Measurements from ENCODE around the gene INSIG2. TPM values are rescaled to one million over a fixed set of nuclear protein-coding genes. Genes with fewer than 3 reads are reported as not detected.

INSIG2 gene
- polyA plus RNA-seq, 1 donor (not counting 4 experiments of a cell fraction or from before 2014, with no cell fraction given) = 28.6 TPM

DNA sequence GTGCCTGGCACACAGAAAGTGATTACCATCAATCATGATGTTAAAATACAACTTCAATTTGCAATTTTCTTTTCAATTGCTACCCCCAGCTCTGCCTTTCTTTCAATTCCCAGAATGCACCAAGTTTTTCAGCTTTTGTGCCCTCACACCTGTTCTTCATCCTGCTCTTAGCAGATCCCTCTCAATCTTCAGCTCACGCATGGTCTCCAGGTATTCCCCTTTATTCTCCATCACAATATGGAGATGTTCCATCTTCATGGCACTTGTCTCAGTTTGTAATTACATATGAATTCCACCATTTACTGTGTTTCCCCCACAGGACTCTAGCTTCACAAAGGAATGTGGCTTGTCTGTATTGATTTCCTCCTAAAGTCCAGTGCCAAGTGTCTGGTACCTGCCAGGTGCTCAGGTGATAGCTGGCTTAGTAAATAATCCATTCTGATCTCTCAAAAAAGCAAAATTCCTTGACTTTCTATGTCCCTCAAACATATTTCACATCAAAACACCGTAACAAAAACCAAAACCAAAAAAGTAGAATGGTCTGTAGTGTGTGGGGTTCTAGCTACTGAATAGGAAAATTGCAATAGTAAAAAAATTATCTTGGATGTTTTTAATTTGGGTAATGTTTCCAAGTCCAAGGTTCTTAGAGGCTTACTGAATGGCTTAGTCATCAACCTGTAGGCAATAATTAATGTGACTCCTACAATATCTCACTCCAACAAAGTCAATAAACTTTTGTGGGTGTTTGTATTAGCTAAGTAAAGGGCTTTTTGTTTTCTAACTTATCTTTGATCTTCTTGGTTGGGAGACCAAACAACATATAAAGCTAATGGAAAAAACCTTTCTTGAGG lies 2.9 kb upstream of the INSIG2 start:
- Histone ChIP-seq H3K36me3 (ENCODE audit: control insufficient read depth in 2 of 2, extremely low read depth in 1 of 2, insufficient read depth in 2 of 2, low read length in 2 of 2) (no peaks in the 10 kb centered on the region), H3K79me2 (ENCODE audit: control insufficient read depth, insufficient read depth, low read length) (peaks cover 21% of the 10 kb centered on the region), H3K27ac (ENCODE audit: control insufficient read depth, insufficient read depth, low read length) (no peak overlapping the region), H3K4me2 (ENCODE audit: control insufficient read depth, extremely low read depth, insufficient read depth, low read depth, low read length) (no peak overlapping the region), H2AFZ (ENCODE audit: control insufficient read depth, low read length) (no peak overlapping the region), H3K4me1 (ENCODE audit: control insufficient read depth, extremely low read depth, insufficient read depth, low read length) (peaks cover 9% of the 10 kb centered on the region), H3K27me3 (ENCODE audit: control insufficient read depth, extremely low read depth, insufficient read depth, low read length) (no peaks in the 10 kb centered on the region), H4K20me1 (ENCODE audit: control insufficient read depth, extremely low read depth, insufficient read depth, low read length) (no peaks in the 10 kb centered on the region), H3K4me3 (ENCODE audit: control insufficient read depth in 2 of 3, extremely low read depth in 1 of 3, insufficient read depth in 2 of 3, low read depth in 1 of 3, low read length in 3 of 3) (no peak overlapping the region), H3K9me3 (ENCODE audit: control insufficient read depth, low read depth, low read length) (no peaks in the 10 kb centered on the region), H3K9me1 (ENCODE audit: control insufficient read depth, extremely low read depth, insufficient read depth, low read length) (no peaks in the 10 kb centered on the region), H3K9ac (ENCODE audit: control insufficient read depth, extremely low read depth, insufficient read depth, low read length) (no peak overlapping the region)
- TF ChIP-seq, protein P1, sequence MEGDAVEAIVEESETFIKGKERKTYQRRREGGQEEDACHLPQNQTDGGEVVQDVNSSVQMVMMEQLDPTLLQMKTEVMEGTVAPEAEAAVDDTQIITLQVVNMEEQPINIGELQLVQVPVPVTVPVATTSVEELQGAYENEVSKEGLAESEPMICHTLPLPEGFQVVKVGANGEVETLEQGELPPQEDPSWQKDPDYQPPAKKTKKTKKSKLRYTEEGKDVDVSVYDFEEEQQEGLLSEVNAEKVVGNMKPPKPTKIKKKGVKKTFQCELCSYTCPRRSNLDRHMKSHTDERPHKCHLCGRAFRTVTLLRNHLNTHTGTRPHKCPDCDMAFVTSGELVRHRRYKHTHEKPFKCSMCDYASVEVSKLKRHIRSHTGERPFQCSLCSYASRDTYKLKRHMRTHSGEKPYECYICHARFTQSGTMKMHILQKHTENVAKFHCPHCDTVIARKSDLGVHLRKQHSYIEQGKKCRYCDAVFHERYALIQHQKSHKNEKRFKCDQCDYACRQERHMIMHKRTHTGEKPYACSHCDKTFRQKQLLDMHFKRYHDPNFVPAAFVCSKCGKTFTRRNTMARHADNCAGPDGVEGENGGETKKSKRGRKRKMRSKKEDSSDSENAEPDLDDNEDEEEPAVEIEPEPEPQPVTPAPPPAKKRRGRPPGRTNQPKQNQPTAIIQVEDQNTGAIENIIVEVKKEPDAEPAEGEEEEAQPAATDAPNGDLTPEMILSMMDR (optimal IDR thresholded peaks at IDR 0.05 in 1 of 3, IDR thresholded peaks at IDR 0.05 in 1 of 3, conservative IDR thresholded peaks at IDR 0.05 in 1 of 3; ENCODE audit: extremely low read depth in 1 of 3, insufficient read depth in 2 of 3, low read length in 3 of 3) = no peak
- no peak for TF ChIP-seq EZH2 (IDR thresholded peaks at IDR 0.05; ENCODE audit: low read length)
- dilution Hi-C loops (cut with MboI; ENCODE audit: extremely low pct_ligation_motif_present, low sequenced_read_pairs) = no loop called here
- FAIRE-seq (no peak), DNase-seq (ENCODE audit: low read depth, low spot score) (no peak)

DNA sequence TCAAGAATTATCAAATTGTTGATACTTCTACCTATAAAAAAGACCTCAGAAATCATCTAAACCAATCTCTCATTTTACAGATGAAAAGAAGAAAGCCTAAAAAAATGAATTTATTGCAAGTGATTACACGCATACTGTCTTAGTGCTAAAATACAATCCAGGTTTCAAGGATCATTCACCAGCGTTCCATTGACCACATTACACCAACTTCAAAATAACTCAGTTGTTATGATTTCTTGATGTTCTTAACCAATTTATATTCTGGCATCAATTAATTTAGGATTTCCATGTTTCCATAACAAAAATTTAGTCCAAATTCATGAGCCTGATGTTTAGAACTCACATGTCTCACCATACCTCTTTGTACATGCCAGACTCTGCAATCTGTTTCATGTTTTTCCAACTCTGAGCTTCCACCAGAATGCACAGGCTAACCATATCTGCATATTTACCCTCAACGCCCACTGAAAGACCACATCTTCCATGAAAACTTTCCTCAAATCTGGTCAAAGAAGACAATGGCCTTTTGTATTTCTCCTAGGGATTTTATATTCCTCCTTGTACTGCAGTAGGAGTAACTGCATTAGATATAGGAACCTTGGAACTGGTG lies 2.1 kb upstream of the INSIG2 start:
- Histone ChIP-seq H3K9me3 (ENCODE audit: control insufficient read depth, low read depth, low read length) (no peaks in the 10 kb centered on the region), H3K4me3 (ENCODE audit: control insufficient read depth in 2 of 3, extremely low read depth in 1 of 3, insufficient read depth in 2 of 3, low read depth in 1 of 3, low read length in 3 of 3) (no peak overlapping the region), H3K9ac (ENCODE audit: control insufficient read depth, extremely low read depth, insufficient read depth, low read length) (no peak overlapping the region), H3K27me3 (ENCODE audit: control insufficient read depth, extremely low read depth, insufficient read depth, low read length) (no peaks in the 10 kb centered on the region), H3K9me1 (ENCODE audit: control insufficient read depth, extremely low read depth, insufficient read depth, low read length) (no peaks in the 10 kb centered on the region), H2AFZ (ENCODE audit: control insufficient read depth, low read length) (no peak overlapping the region), H3K4me2 (ENCODE audit: control insufficient read depth, extremely low read depth, insufficient read depth, low read depth, low read length) (no peak overlapping the region), H3K4me1 (ENCODE audit: control insufficient read depth, extremely low read depth, insufficient read depth, low read length) (peaks cover 12% of the 10 kb centered on the region), H3K36me3 (ENCODE audit: control insufficient read depth in 2 of 2, extremely low read depth in 1 of 2, insufficient read depth in 2 of 2, low read length in 2 of 2) (no peaks in the 10 kb centered on the region), H3K27ac (ENCODE audit: control insufficient read depth, insufficient read depth, low read length) (no peak overlapping the region), H3K79me2 (ENCODE audit: control insufficient read depth, insufficient read depth, low read length) (peaks cover 29% of the 10 kb centered on the region), H4K20me1 (ENCODE audit: control insufficient read depth, extremely low read depth, insufficient read depth, low read length) (no peaks in the 10 kb centered on the region)
- DNase-seq (ENCODE audit: low read depth, low spot score) = no peak
- TF ChIP-seq, protein P1 (optimal IDR thresholded peaks at IDR 0.05 in 1 of 3, IDR thresholded peaks at IDR 0.05 in 1 of 3, conservative IDR thresholded peaks at IDR 0.05 in 1 of 3; ENCODE audit: extremely low read depth in 1 of 3, insufficient read depth in 2 of 3, low read length in 3 of 3) = no peak
- TF ChIP-seq EZH2 (IDR thresholded peaks at IDR 0.05; ENCODE audit: low read length) = no peak
- FAIRE-seq = no peak
- dilution Hi-C loops (cut with MboI; ENCODE audit: extremely low pct_ligation_motif_present, low sequenced_read_pairs) = no loop called here
